ENCODE results near the gene ABHD1.

Gene ABHD1

DNA sequence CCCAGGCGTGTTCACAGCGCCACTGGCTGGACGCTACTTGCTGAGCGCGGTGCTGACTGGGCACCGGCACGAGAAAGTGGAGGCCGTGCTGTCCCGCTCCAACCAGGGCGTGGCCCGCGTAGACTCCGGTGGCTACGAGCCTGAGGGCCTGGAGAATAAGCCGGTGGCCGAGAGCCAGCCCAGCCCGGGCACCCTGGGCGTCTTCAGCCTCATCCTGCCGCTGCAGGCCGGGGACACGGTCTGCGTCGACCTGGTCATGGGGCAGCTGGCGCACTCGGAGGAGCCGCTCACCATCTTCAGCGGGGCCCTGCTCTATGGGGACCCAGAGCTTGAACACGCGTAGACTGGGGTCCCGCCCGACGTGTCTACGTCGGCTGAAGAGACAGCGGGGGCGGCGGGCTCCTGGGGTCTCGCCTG lies 37.9 kb upstream of the ABHD1 start:
- TF ChIP-seq, protein P1, sequence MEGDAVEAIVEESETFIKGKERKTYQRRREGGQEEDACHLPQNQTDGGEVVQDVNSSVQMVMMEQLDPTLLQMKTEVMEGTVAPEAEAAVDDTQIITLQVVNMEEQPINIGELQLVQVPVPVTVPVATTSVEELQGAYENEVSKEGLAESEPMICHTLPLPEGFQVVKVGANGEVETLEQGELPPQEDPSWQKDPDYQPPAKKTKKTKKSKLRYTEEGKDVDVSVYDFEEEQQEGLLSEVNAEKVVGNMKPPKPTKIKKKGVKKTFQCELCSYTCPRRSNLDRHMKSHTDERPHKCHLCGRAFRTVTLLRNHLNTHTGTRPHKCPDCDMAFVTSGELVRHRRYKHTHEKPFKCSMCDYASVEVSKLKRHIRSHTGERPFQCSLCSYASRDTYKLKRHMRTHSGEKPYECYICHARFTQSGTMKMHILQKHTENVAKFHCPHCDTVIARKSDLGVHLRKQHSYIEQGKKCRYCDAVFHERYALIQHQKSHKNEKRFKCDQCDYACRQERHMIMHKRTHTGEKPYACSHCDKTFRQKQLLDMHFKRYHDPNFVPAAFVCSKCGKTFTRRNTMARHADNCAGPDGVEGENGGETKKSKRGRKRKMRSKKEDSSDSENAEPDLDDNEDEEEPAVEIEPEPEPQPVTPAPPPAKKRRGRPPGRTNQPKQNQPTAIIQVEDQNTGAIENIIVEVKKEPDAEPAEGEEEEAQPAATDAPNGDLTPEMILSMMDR (IDR thresholded peaks at IDR 0.05), result peak; percentile 24; the same call in 1 of the 2 replicates

DNA sequence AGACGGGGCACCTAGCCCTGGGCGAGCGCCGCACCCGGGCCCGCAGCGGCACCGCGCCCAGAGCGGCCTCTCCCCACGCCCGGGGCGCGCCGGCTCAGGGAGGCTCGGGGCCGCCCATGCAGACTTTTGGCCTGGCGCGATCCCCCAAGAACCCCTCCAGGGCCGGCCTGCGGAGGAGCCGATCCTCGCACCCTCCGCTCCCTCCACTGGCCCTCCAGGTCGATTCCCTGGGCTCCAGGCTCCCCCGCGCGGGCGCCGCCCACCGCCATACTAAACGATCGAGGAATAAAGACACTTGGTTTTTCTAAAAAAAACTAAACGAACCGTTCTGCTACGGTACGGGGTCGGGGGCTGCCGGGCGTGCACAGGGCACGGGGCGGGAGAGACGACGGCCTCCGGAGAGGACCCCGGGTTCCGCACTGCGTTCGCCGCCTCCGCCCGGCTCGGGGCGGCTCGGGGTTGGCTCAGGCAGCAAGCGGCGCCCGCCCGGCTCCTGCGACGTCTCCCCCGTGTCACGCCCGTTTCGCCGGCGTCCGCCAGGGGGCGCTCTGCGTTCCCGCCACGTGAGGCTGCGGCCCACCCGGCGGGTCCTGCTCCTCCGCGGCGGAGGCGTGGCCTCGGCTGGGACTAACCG lies 37.4 kb upstream of the ABHD1 start:
- TF ChIP-seq, protein P1 (IDR thresholded peaks at IDR 0.05), result peak; percentile 76

DNA sequence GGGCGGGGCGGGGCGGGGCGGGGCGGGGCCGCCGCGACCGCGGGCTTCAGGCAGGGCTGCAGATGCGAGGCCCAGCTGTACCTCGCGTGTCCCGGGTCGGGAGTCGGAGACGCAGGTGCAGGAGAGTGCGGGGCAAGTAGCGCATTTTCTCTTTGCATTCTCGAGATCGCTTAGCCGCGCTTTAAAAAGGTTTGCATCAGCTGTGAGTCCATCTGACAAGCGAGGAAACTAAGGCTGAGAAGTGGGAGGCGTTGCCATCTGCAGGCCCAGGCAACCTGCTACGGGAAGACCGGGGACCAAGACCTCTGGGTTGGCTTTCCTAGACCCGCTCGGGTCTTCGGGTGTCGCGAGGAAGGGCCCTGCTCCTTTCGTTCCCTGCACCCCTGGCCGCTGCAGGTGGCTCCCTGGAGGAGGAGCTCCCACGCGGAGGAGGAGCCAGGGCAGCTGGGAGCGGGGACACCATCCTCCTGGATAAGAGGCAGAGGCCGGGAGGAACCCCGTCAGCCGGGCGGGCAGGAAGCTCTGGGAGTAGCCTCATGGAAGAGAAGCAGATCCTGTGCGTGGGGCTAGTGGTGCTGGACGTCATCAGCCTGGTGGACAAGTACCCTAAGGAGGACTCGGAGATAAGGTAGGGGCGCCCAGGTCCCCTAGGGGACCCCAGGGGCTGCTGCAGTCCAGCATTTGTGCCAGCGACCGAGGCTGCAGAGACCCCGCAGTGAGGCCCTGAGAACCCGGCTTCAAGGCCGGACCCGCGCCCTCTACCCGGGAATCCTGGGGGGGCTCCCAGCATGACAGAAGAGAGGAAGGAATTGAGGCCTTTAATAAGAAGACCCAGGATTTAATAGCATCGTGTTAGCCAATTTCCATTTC lies 36.7 kb upstream of the ABHD1 start, which contains the start of gene KHK:
TSS of gene KHK (plus strand) at position 49 of the 870 bp plus-strand sequence. CDS start at position 537, 488 bp downstream.
- TF ChIP-seq, protein P1 (IDR thresholded peaks at IDR 0.05), result no peak

DNA sequence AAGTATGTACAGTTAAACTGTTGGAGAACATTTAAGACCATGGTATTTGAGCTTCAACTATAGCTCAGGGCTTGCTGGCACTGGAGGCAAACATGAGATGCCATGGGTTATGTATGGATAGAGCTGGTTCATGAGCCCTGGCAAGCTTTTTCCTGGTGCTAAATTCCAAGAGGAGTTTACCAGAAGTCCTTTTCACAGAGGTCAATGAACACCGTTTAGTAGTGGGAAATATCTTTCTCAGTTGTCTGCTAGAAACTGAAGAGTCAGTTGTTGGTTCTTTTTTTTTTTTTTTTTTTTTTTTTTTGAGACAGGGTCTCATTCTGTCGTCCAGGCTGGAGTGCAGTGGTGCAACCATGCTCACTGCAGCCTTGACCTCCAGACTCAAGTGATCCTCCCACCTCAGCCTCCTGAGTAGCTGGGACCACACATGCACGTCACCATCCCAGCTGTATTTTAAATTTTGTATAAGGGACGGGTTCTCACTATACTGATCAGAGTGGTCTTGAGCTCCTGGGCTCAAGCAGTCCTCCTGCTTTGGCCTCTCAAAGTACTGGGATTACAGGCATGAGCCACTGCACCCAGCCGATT lies 35.7 kb upstream of the ABHD1 start:
- TF ChIP-seq, protein P1 (IDR thresholded peaks at IDR 0.05), result no peak

GRCh38 chr2:27088634-27089033 lies 35.0 kb upstream of the ABHD1 start:
- TF ChIP-seq, protein P1 (IDR thresholded peaks at IDR 0.05), result no peak

- TF ChIP-seq, protein P1 (IDR thresholded peaks at IDR 0.05), result no peak
These were observed 34.3 kb upstream of the ABHD1 start for GRCh38 chr2:27089111-27089954.

All from LNCAP (cell line).